Measurements from ENCODE around the gene RNPEPL1. TPM values are rescaled to one million over a fixed set of nuclear protein-coding genes. Genes with fewer than 3 reads are reported as not detected.
A peak's percentile ranks its signal among the peaks of the same experiment; 100 is the strongest.

The RNPEPL1 gene
- total and polyA plus RNA-seq, 2 donors from 2014 or later, result 65.4 to 77.4 TPM

- Histone ChIP-seq H3K4me3 (ENCODE audit: low read length in 3 of 3) (peak overlapping the region; percentile 36 to 72 (median 69)), H3K9me3 (ENCODE audit: control insufficient read depth in 2 of 3, insufficient read depth in 1 of 3, low read length in 3 of 3) (no peaks in the 10 kb centered on the region), H3K36me3 (ENCODE audit: control insufficient read depth in 2 of 3, insufficient read depth in 3 of 3, low read length in 3 of 3) (no peaks in the 10 kb centered on the region), H3K9ac (ENCODE audit: low read length in 3 of 3) (peak overlapping the region in 2 of 3 donors; percentile 65 to 72), H3K27ac (ENCODE audit: low read depth in 2 of 2, low read length in 2 of 2) (peak overlapping the region in 1 of 2 donors; percentile 23), H3K4me1 (ENCODE audit: control insufficient read depth in 2 of 3, insufficient read depth in 2 of 3, low read depth in 1 of 3, low read length in 3 of 3) (peaks cover 0 to 36% (median 24%) of the 10 kb centered on the region in 3 donors), H3K27me3 (ENCODE audit: control insufficient read depth, insufficient read depth, low read length) (no peaks in the 10 kb centered on the region)
- intact Hi-C loops (cut with DNase I), result no loop called here
- peak in 4 of 5 donors; percentile 44 to 88 (median 67) for DNase-seq
- TF ChIP-seq, protein P1, sequence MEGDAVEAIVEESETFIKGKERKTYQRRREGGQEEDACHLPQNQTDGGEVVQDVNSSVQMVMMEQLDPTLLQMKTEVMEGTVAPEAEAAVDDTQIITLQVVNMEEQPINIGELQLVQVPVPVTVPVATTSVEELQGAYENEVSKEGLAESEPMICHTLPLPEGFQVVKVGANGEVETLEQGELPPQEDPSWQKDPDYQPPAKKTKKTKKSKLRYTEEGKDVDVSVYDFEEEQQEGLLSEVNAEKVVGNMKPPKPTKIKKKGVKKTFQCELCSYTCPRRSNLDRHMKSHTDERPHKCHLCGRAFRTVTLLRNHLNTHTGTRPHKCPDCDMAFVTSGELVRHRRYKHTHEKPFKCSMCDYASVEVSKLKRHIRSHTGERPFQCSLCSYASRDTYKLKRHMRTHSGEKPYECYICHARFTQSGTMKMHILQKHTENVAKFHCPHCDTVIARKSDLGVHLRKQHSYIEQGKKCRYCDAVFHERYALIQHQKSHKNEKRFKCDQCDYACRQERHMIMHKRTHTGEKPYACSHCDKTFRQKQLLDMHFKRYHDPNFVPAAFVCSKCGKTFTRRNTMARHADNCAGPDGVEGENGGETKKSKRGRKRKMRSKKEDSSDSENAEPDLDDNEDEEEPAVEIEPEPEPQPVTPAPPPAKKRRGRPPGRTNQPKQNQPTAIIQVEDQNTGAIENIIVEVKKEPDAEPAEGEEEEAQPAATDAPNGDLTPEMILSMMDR (IDR thresholded peaks at IDR 0.05; ENCODE audit: borderline replicate concordance, extremely low read depth, insufficient read depth), result no peak
- no peak for FAIRE-seq
Observed at GRCh38 chr2:240568678-240569522, 616 bp downstream of the RNPEPL1 start.

- TF ChIP-seq, protein P1 (IDR thresholded peaks at IDR 0.05; ENCODE audit: borderline replicate concordance, extremely low read depth, insufficient read depth), result no peak
- no peak for DNase-seq
- intact Hi-C loops (cut with DNase I), result no loop called here
- Histone ChIP-seq H3K4me3 (ENCODE audit: low read length in 3 of 3) (peak overlapping the region; percentile 36 to 72 (median 69)), H3K9ac (ENCODE audit: low read length in 3 of 3) (peak overlapping the region in 2 of 3 donors; percentile 65 to 72), H3K27ac (ENCODE audit: low read depth in 2 of 2, low read length in 2 of 2) (no peak overlapping the region), H3K36me3 (ENCODE audit: control insufficient read depth in 2 of 3, insufficient read depth in 3 of 3, low read length in 3 of 3) (peaks cover 0 to under 1% (median 0%) of the 10 kb centered on the region in 3 donors), H3K9me3 (ENCODE audit: control insufficient read depth in 2 of 3, insufficient read depth in 1 of 3, low read length in 3 of 3) (no peaks in the 10 kb centered on the region), H3K4me1 (ENCODE audit: control insufficient read depth in 2 of 3, insufficient read depth in 2 of 3, low read depth in 1 of 3, low read length in 3 of 3) (peaks cover 0 to 36% (median 24%) of the 10 kb centered on the region in 3 donors), H3K27me3 (ENCODE audit: control insufficient read depth, insufficient read depth, low read length) (no peaks in the 10 kb centered on the region)
- FAIRE-seq, result no peak
Observed at GRCh38 chr2:240569523-240569997, 1.3 kb downstream of the RNPEPL1 start.

DNA sequence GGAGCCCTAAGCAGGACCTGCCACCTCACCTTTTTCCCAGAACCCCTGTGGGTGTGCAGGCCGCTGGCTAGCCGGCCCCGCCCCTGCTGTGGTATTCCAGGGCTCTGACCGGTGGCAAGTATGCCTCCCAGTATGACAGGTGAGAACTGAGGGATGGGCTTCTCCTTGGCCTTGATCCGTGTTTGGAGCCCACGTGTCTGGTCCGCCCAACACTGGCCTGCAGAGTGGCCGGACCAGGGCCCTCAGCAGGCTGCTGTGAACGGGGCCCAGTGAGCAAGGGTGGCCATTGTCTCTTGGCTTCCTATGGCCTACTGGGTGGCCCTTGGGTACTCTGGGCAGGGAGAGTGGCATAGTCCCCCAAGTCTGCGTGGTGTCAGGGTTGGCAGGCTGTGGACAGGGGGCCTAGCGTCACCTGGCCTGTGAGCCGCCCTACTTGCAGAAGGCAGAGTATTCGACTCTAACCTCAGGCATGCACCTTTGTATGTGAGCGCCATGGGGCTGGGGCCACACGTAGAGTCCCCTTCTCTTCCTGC lies 1.8 kb downstream of the RNPEPL1 start:
- intact Hi-C loops (cut with DNase I), result no loop called here
- TF ChIP-seq, protein P1 (IDR thresholded peaks at IDR 0.05; ENCODE audit: borderline replicate concordance, extremely low read depth, insufficient read depth), result no peak

More for the DNA sequence above, 1.8 kb downstream of the RNPEPL1 start:
- Histone ChIP-seq H3K36me3 (ENCODE audit: control insufficient read depth in 2 of 3, insufficient read depth in 3 of 3, low read length in 3 of 3) (peaks cover 0 to 4% (median 0%) of the 10 kb centered on the region in 3 donors), H3K27me3 (ENCODE audit: control insufficient read depth, insufficient read depth, low read length) (no peaks in the 10 kb centered on the region), H3K9me3 (ENCODE audit: control insufficient read depth in 2 of 3, insufficient read depth in 1 of 3, low read length in 3 of 3) (no peaks in the 10 kb centered on the region), H3K4me1 (ENCODE audit: control insufficient read depth in 2 of 3, insufficient read depth in 2 of 3, low read depth in 1 of 3, low read length in 3 of 3) (peaks cover 0 to 36% (median 22%) of the 10 kb centered on the region in 3 donors), H3K9ac (ENCODE audit: low read length in 3 of 3) (no peak overlapping the region), H3K27ac (ENCODE audit: low read depth in 2 of 2, low read length in 2 of 2) (no peak overlapping the region), H3K4me3 (ENCODE audit: low read length in 3 of 3) (peak overlapping the region in 1 of 3 donors; percentile 72)
- DNase-seq (no peak), FAIRE-seq (no peak)

Data from kidney (tissue), 14 donors.